Tibial artery (tissue), 4 donors: ENCODE measurements around the gene ANKHD1.

Experiments
- DNase-seq, 2 donors: peaks; one replicate each; pipeline ENCODE4 v3.0.0-alpha.2; 2019
- H3K27ac ChIP-seq, 2 donors: fragments of 200-600 bp; sonication (generic) in 1 of 2; 1 replicate in 1 of 2; 2 replicates in 1 of 2; pipeline ENCODE4 v1.5.1; 2018 to 2019; ENCODE audit warnings: mild to moderate bottlenecking in 1 of 2
- H3K27me3 ChIP-seq, 2 donors: fragments of 200-600 bp; sonication (generic) in 1 of 2; one replicate each; pipeline versions ENCODE4 v1.5.1 to v1.6.0; 2016 to 2019
- H3K36me3 ChIP-seq, 3 donors: fragments of 200-600 bp; sonication (generic) in 2 of 3; one replicate each; pipeline ENCODE4 v1.5.1; 2016 to 2019; ENCODE audit warnings: mild to moderate bottlenecking in 2 of 3
- H3K4me1 ChIP-seq, 4 donors: fragments of 200-600 bp; sonication (generic) in 2 of 4; 1 replicate in 3 of 4; 2 replicates in 1 of 4; pipeline ENCODE4 v1.5.1; 2016 to 2019
- H3K4me3 ChIP-seq, 2 donors: fragments of 200-600 bp; sonication (generic) in 1 of 2; 1 replicate in 1 of 2; 2 replicates in 1 of 2; pipeline ENCODE4 v1.5.1; 2018 to 2019; ENCODE audit warnings: mild to moderate bottlenecking in 2 of 2
- H3K9me3 ChIP-seq, 3 donors: fragments of 200-600 bp; sonication (generic) in 1 of 3; one replicate each; pipeline ENCODE4 v1.5.1; 2016 to 2019
- intact Hi-C: fragments of 100-400 bp; cut with DNase I; formaldehyde crosslinking; loops from one replicate; pipeline ENCODE4 v1.15.0; 2023; ENCODE audit warnings: low total_unique reads
- TF ChIP-seq, protein P1 (sequence below), 2 experiments: fragments of 200-600 bp in 1 of 2; fragments of 450-650 bp in 1 of 2; IDR thresholded peaks; one replicate each; pipeline ENCODE4 v1.5.1; 2017 to 2019; ENCODE audit warnings: antibody characterized with exemption in 2 of 2, mild to moderate bottlenecking in 1 of 2, moderate library complexity in 1 of 2

The ANKHD1 gene

GRCh38 chr5:140497897-140498296 lies 96.3 kb downstream of the ANKHD1 start:
- Histone ChIP-seq H3K9me3 (no peaks in the 10 kb centered on the region), H3K27ac (no peak overlapping the region), H3K36me3 (peaks cover 8 to 28% (median 19%) of the 10 kb centered on the region in 3 donors), H3K27me3 (no peaks in the 10 kb centered on the region), H3K4me1 (no peaks in the 10 kb centered on the region), H3K4me3 (no peak overlapping the region)
- intact Hi-C loops = no loop called here
- TF ChIP-seq, protein P1, sequence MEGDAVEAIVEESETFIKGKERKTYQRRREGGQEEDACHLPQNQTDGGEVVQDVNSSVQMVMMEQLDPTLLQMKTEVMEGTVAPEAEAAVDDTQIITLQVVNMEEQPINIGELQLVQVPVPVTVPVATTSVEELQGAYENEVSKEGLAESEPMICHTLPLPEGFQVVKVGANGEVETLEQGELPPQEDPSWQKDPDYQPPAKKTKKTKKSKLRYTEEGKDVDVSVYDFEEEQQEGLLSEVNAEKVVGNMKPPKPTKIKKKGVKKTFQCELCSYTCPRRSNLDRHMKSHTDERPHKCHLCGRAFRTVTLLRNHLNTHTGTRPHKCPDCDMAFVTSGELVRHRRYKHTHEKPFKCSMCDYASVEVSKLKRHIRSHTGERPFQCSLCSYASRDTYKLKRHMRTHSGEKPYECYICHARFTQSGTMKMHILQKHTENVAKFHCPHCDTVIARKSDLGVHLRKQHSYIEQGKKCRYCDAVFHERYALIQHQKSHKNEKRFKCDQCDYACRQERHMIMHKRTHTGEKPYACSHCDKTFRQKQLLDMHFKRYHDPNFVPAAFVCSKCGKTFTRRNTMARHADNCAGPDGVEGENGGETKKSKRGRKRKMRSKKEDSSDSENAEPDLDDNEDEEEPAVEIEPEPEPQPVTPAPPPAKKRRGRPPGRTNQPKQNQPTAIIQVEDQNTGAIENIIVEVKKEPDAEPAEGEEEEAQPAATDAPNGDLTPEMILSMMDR (IDR thresholded peaks at IDR 0.05) = no peak
- DNase-seq = no peak

DNA sequence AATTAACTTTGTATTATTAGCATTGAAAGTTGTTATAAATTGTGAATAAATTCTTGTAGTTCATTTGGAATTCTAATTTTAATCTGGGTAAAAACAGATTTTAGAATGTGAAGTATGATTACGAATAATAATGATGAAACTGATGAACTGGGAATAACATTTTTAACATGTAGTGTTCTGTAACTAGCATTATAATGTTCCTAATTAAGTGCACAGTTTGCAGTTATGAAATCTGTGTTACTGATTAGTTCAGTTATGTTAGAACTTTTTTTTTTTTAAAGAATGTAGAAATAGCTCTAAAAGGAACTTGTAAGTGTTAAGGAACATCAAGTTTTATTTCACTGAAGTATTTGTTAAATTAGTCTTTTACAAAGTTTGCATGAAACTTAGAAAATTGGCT lies 97.0 kb downstream of the ANKHD1 start:
- no peak for DNase-seq
- H3K36me3 ChIP-seq = peaks cover 8 to 25% (median 19%) of the 10 kb centered on the region in 3 donors
- intact Hi-C loops = no loop called here
- H3K9me3 ChIP-seq = no peaks in the 10 kb centered on the region
- H3K4me3 ChIP-seq = no peak overlapping the region
- TF ChIP-seq, protein P1 (IDR thresholded peaks at IDR 0.05) = no peak
- no peaks in the 10 kb centered on the region for H3K4me1 ChIP-seq
- no peak overlapping the region for H3K27ac ChIP-seq
- H3K27me3 ChIP-seq = no peaks in the 10 kb centered on the region

- H3K36me3 ChIP-seq = peaks cover 33 to 50% (median 33%) of the 10 kb centered on the region in 3 donors
- TF ChIP-seq, protein P1 (IDR thresholded peaks at IDR 0.05) = no peak
Measured at GRCh38 chr5:140502834-140503233, 101.2 kb downstream of the ANKHD1 start.

DNA sequence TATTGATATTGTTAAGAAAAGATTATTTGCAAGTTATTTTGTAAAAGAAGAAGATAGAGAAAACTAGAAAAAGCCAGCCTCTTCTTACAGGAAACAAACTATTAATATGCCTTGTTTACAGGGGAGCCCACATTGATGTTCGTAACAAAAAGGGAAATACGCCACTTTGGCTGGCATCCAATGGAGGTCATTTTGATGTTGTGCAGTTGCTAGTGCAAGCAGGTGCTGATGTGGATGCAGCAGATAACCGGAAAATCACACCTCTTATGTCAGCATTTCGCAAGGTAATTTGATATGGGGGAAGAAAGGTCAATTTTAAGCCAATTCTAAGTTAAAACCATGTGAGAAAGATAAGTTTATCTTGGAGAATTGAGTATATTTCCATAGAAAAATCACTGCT lies 108.3 kb downstream of the ANKHD1 start:
- Histone ChIP-seq H3K9me3 (no peaks in the 10 kb centered on the region), H3K36me3 (peaks cover 58 to 99% (median 91%) of the 10 kb centered on the region in 3 donors), H3K27ac (no peak overlapping the region), H3K27me3 (no peaks in the 10 kb centered on the region), H3K4me1 (no peaks in the 10 kb centered on the region), H3K4me3 (no peak overlapping the region)
- TF ChIP-seq, protein P1 (IDR thresholded peaks at IDR 0.05) = no peak
- no peak for DNase-seq
- intact Hi-C loops = no loop called here

More at GRCh38 chr5:140502834-140503233, 101.2 kb downstream of the ANKHD1 start:
- Histone ChIP-seq H3K4me1 (no peaks in the 10 kb centered on the region), H3K27ac (no peak overlapping the region), H3K4me3 (no peak overlapping the region), H3K9me3 (no peaks in the 10 kb centered on the region), H3K27me3 (no peaks in the 10 kb centered on the region)
- intact Hi-C loops = no loop called here
- no peak for DNase-seq

DNA sequence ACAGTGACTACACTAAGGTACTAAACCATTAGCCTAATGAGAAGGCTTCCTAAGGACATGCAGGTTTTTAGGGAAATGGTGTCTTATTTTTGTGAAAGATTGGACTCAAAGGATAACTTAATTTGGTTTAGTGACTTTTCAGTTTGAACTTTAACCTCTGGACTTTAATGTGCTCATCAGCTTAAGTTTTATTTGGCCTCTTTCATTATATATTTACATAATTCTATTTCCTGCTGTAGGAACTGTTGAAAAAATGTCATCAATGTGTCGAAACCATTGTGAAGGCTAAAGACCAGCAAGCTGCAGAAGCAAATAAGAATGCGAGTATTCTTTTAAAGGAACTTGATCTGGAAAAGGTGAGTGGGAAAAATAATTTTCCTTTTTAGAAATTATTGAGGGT lies 111.5 kb downstream of the ANKHD1 start:
- peaks cover 36 to 78% (median 69%) of the 10 kb centered on the region in 3 donors for H3K36me3 ChIP-seq
- no peak overlapping the region for H3K4me3 ChIP-seq
- H3K9me3 ChIP-seq = no peaks in the 10 kb centered on the region
- no peaks in the 10 kb centered on the region for H3K27me3 ChIP-seq
- H3K4me1 ChIP-seq = no peaks in the 10 kb centered on the region
- intact Hi-C loops = no loop called here
- H3K27ac ChIP-seq = no peak overlapping the region
- no peak for DNase-seq
- TF ChIP-seq, protein P1 (IDR thresholded peaks at IDR 0.05) = no peak

DNA sequence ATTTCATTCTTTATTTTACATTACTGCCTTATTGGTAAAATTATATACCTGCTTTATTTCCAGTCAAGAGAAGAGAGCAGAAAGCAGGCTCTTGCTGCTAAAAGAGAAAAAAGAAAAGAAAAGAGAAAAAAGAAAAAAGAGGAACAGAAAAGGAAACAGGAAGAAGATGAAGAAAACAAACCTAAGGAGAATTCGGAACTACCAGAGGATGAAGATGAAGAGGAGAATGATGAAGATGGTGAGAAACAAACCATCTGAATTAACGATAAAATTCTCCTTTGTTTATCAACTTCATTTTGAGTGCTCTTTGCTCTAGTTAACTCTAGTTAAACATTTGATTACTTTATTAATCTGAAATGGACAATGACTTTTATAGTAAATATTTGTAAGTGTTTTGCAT lies 122.4 kb downstream of the ANKHD1 start:
- TF ChIP-seq, protein P1 (IDR thresholded peaks at IDR 0.05) = no peak
- intact Hi-C loops = no loop called here
- H3K36me3 ChIP-seq = peaks cover 41 to 57% (median 43%) of the 10 kb centered on the region in 3 donors

More for the DNA sequence above, 122.4 kb downstream of the ANKHD1 start:
- H3K27ac ChIP-seq = no peak overlapping the region
- no peaks in the 10 kb centered on the region for H3K27me3 ChIP-seq
- H3K4me1 ChIP-seq = no peaks in the 10 kb centered on the region
- no peak overlapping the region for H3K4me3 ChIP-seq
- no peaks in the 10 kb centered on the region for H3K9me3 ChIP-seq
- DNase-seq = no peak
